Activated CD8-positive, alpha-beta memory T cell treated with anti-CD3 and anti-CD28 coated beads, Interleukin-2, amount 10 ng/mL, durations not matched to agents 7 days and 5 days (primary cell): Measurements from ENCODE around the gene ACTR6. TPM values are rescaled to one million over a fixed set of nuclear protein-coding genes. Genes with fewer than 3 reads are reported as not detected.
"Not testable (repeated sequence)": the region's sequence is repeated elsewhere in the genome, so short reads cannot be mapped to it uniquely, and the experiment has no call there.

Experiments
- ATAC-seq: fragments of 150-1000 bp; cut with Tn5 transposase; one replicate; pipeline ENCODE4 v1.10.0; 2021; ENCODE audit warnings: moderate library complexity
- CTCF ChIA-PET: fragments of 350-600 bp; sonication (Branson Sonifier 250); formaldehyde crosslinking; loops from one replicate; lab custom pipeline; 2021; ENCODE audit warnings: antibody characterized with exemption; lab: Charles Lee
- DNase-seq: peaks from one replicate; pipeline ENCODE4 v3.0.0-alpha.2; 2020
- H3K27ac Mint-ChIP-seq: one replicate; pipeline ENCODE4 v1.8.0; 2021; ENCODE audit warnings: mild to moderate bottlenecking, mixed read lengths
- H3K27me3 Mint-ChIP-seq: one replicate; pipeline ENCODE4 v1.8.0; 2021; ENCODE audit warnings: mixed read lengths
- H3K36me3 Mint-ChIP-seq: one replicate; pipeline ENCODE4 v1.8.0; 2021; ENCODE audit warnings: mild to moderate bottlenecking, mixed read lengths
- H3K4me1 Mint-ChIP-seq: one replicate; pipeline ENCODE4 v1.8.0; 2021; ENCODE audit warnings: mixed read lengths
- H3K4me3 Mint-ChIP-seq: one replicate; pipeline ENCODE4 v1.8.0; 2021; ENCODE audit warnings: mild to moderate bottlenecking, moderate library complexity, mixed read lengths
- H3K9me3 Mint-ChIP-seq: one replicate; pipeline ENCODE4 v1.8.0; 2022; ENCODE audit warnings: low read depth, mixed read lengths
- total RNA-seq, 2 experiments: library from RNA; stranded (reverse); gene quantifications; one replicate each; pipeline ENCODE4 v1.2.3, GENCODE V29; 2021

The ACTR6 gene
- total RNA-seq, 2 experiments from 2014 or later: 32.8 to 34.2 TPM

DNA sequence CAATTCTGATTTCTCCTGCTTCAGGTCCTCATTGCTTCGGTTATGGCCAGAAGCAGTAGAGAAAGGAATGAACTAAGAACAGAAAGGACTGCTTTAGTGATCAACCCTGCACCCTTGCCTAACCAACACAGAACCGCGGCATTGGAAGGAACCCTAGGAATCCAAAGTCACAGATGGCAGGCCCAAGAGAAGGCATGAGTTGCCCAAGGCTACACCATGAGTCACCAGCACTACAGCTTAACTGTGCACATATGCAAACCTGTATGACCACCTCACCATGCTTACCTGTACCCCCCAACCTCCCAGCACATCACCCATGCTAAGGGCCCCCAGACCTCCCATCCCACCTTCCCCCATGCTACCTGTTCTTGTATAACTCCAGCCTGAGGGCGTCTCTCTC, 32.1 kb upstream of the ACTR6 start:
- ATAC-seq (no peak), DNase-seq (no peak)
- Mint-ChIP-seq H3K27ac (no peak overlapping the region), H3K4me3 (no peak overlapping the region), H3K27me3 (no peaks in the 10 kb centered on the region), H3K9me3 (no peaks in the 10 kb centered on the region), H3K4me1 (peaks cover 8% of the 10 kb centered on the region), H3K36me3 (peaks cover 11% of the 10 kb centered on the region)
- CTCF ChIA-PET: no interaction called here

GRCh38 chr12:100169345-100169744, 31.3 kb upstream of the ACTR6 start:
- peaks cover 1% of the 10 kb centered on the region for H3K4me1 Mint-ChIP-seq
- no peak for ATAC-seq
- H3K27me3 Mint-ChIP-seq: no peaks in the 10 kb centered on the region
- H3K27ac Mint-ChIP-seq: no peak overlapping the region
- no peaks in the 10 kb centered on the region for H3K9me3 Mint-ChIP-seq
- no peak for DNase-seq
- CTCF ChIA-PET: no interaction called here
- H3K4me3 Mint-ChIP-seq: no peak overlapping the region
- peaks cover 12% of the 10 kb centered on the region for H3K36me3 Mint-ChIP-seq

GRCh38 chr12:100170313-100170858, 30.2 kb upstream of the ACTR6 start:
- no peak for DNase-seq
- no peak overlapping the region for H3K4me3 Mint-ChIP-seq
- H3K27me3 Mint-ChIP-seq: no peaks in the 10 kb centered on the region
- CTCF ChIA-PET: interaction anchor here (0.6 kb wide), 1 partner anchor 25 kb away, joined by 3 read pairs; no protein-coding TSS in a partner anchor
- no peak for ATAC-seq
- no peaks in the 10 kb centered on the region for H3K9me3 Mint-ChIP-seq
- H3K4me1 Mint-ChIP-seq: no peaks in the 10 kb centered on the region
- H3K36me3 Mint-ChIP-seq: peaks cover 13% of the 10 kb centered on the region
- no peak overlapping the region for H3K27ac Mint-ChIP-seq

DNA sequence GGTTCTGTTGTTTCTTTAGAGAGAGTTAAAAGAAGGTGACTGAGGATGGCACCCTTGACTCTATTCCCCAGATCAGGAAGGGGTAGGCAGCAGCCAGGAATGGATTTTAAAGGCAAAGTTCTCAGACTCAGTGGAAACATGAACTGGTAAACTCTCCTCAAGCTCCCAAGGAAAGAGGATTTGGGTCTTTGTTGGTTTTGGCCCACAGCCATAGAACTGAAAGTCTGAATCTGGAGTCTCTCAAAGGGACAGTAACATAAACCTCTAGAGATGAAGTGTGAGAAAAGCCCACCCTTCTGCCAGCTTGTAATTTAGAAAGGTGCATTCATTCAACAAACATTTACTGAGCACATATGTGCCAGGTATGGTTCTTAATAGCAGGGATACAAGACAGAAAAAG, 29.4 kb upstream of the ACTR6 start:
- Mint-ChIP-seq H3K27ac (no peak overlapping the region), H3K4me3 (no peak overlapping the region), H3K9me3 (no peaks in the 10 kb centered on the region), H3K36me3 (peaks cover 13% of the 10 kb centered on the region), H3K27me3 (no peaks in the 10 kb centered on the region), H3K4me1 (no peaks in the 10 kb centered on the region)
- CTCF ChIA-PET: no interaction called here
- DNase-seq (no peak), ATAC-seq (no peak)

- DNase-seq (no peak), ATAC-seq (no peak)
- CTCF ChIA-PET: interaction anchor here (1.6 kb wide), 1 partner anchor 20 kb away, joined by 5 read pairs; no protein-coding TSS in a partner anchor
- Mint-ChIP-seq H3K27ac (no peak overlapping the region), H3K4me1 (no peaks in the 10 kb centered on the region), H3K27me3 (no peaks in the 10 kb centered on the region), H3K36me3 (peaks cover 16% of the 10 kb centered on the region), H3K9me3 (no peaks in the 10 kb centered on the region), H3K4me3 (no peak overlapping the region)
These were observed 27.5 kb upstream of the ACTR6 start for GRCh38 chr12:100173111-100173510.

DNA sequence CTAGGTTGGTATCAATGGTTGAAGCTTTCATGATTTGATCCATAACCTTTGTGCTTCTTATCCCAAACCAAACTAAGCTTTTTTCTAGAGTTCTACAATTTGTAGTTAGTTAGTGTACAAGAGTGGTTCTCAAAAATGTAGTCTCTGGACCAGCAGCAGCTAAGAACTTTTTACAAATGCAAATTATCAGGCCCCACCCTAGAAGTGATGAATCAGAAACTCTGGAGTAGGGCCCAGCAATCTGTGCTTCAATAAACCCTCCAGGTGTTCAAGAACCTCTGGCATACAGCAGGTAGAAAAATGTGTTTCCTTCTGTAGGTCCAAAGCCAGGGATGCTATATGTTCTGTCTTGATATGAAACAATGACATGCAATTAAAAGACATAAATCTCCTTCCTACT, 26.1 kb upstream of the ACTR6 start:
- Mint-ChIP-seq H3K36me3 (peaks cover 18% of the 10 kb centered on the region), H3K4me3 (no peak overlapping the region), H3K27ac (no peak overlapping the region), H3K27me3 (no peaks in the 10 kb centered on the region), H3K4me1 (no peaks in the 10 kb centered on the region), H3K9me3 (no peaks in the 10 kb centered on the region)
- no peak for ATAC-seq
- CTCF ChIA-PET: interaction anchor here (1.6 kb wide), 1 partner anchor 19 kb away, joined by 5 read pairs; no protein-coding TSS in a partner anchor
- DNase-seq: no peak

DNA sequence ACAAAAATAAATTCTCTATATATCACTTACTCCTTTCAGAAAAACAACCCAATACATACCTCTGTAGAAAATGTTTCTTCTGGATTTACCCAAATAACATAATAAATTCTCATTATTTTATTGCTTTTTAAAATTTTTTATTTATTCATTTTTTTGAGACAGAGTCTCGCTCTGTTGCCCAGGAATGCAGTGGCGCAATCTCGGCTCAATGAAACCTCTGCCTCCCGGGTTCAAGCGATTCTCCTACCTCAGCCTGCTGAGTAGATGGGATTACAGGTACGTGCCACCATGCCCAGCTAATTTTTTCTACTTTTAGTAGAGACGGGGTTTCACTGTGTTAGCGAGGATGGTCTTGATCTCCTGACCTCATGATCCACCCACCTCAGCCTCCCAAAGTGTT, 24.1 kb upstream of the ACTR6 start:
- ATAC-seq, H3K4me3 Mint-ChIP-seq, H3K27me3 Mint-ChIP-seq, H3K4me1 Mint-ChIP-seq, H3K27ac Mint-ChIP-seq, CTCF ChIA-PET, DNase-seq, H3K9me3 Mint-ChIP-seq: not testable (repeated sequence)
- peaks cover 18% of the 10 kb centered on the region for H3K36me3 Mint-ChIP-seq

DNA sequence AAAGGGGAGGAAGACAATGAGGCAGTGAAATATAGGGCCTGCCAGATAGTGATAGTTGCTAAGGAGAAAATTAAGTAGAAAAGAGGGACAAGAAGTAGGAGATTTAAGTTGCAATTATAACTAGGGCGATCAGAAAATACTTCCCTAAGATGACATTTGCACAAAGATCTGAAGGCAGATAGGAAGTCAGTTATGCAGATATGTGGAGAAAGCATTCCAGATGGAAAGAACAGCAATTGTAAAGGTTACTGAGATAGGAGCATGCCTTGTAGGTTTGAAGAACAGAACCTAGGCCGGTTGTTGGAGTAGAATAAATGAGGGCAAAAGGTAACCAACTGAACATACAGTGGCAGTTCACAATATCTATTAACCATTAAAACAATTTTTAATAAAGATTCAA, 21.4 kb upstream of the ACTR6 start:
- Mint-ChIP-seq H3K9me3 (no peaks in the 10 kb centered on the region), H3K36me3 (peaks cover 20% of the 10 kb centered on the region), H3K4me3 (no peak overlapping the region), H3K27me3 (no peaks in the 10 kb centered on the region), H3K27ac (no peak overlapping the region), H3K4me1 (peaks cover 18% of the 10 kb centered on the region)
- ATAC-seq: no peak
- CTCF ChIA-PET: no interaction called here
- DNase-seq: no peak

DNA sequence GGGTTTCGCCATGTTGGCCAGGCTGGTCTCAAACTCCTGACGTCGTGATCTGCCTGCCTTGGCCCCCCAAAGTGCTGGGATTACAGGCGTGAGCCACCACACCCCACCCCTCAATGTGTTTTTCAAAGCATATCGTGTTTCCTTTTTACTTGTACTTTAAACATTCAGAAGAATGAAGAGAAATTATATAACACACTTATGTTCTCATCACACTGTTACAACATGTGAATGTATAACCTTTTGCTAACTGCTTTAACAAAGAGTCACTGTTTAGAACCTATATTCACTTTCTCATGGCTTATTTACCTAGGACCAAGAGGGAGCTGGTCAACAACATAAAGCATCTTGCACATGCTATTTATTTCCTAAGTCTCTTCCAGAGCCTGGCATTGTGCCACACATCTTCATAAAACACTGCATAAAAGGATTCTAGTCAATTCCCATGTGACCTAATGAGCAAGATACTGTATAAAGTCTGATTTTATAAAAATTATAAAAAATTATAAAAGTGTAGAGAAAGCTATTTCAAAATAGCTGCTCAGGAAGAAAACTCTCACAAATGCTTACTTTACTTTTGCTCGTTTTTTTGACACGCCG, 16.0 kb upstream of the ACTR6 start:
- ATAC-seq: no peak
- CTCF ChIA-PET: interaction anchor here (1.0 to 1.4 kb wide), 3 partner anchors 12 to 47 kb away, joined by 3 to 4 read pairs (median 4); partner anchors contain the start of gene ACTR6

DNA sequence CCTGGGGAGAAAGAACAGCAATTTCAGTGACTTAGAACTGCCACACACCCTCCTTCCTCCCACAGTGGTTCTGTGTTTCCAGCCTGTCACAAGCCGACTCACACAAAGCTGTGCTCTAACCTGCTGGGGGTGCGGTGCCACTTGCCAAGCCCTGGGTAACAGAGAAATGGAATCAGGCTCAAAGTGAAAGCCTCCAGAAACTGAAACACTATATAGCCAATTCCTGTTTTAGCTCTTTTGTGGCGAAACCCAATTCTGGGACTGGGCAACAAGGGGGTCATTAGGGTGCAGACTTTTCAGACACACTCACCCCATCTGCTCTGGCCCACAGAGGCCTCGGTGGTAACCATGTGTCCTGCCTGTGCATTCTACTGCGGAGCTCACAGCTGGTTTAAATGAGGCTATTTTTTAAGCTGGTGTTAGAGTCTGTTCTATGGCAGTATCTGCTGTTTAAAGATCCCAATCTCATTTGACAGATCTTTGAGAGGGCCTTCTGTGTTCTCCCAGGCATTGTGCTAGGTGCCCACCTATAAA, 15.2 kb upstream of the ACTR6 start:
- Mint-ChIP-seq H3K36me3 (peaks cover 25% of the 10 kb centered on the region), H3K4me1 (peaks cover 34% of the 10 kb centered on the region), H3K4me3 (no peak overlapping the region), H3K27ac (peak overlapping the region; percentile 47), H3K27me3 (no peaks in the 10 kb centered on the region), H3K9me3 (no peaks in the 10 kb centered on the region)
- CTCF ChIA-PET: interaction anchor here (1.0 to 1.4 kb wide), 3 partner anchors 11 to 48 kb away, joined by 3 to 4 read pairs (median 4); partner anchors contain the start of gene ACTR6
- ATAC-seq (peak; percentile 46), DNase-seq (no peak)

More for the DNA sequence above, 16.0 kb upstream of the ACTR6 start:
- no peak overlapping the region for H3K4me3 Mint-ChIP-seq
- H3K27me3 Mint-ChIP-seq: no peaks in the 10 kb centered on the region
- peaks cover 18% of the 10 kb centered on the region for H3K36me3 Mint-ChIP-seq
- no peak overlapping the region for H3K27ac Mint-ChIP-seq
- DNase-seq: no peak
- H3K4me1 Mint-ChIP-seq: peaks cover 36% of the 10 kb centered on the region
- no peaks in the 10 kb centered on the region for H3K9me3 Mint-ChIP-seq

DNA sequence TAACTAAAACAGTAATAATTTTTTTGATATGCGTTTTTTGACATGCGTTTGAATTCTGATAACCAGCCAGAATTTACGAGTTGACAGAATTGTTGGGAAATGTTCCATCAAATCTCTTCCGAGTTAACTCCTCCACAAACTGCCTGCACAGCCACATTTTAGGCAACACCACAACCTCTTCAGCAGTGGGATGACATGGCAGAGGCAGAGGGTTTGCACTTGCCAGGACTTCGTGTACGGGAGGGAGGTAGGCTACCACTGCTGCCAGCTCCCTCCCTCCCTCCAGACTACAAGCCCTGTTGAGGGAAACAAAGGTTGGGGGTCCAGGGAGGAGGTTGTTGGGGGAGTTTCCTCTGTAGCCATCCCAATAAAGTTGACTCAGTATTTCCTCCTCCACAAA, 14.5 kb upstream of the ACTR6 start:
- DNase-seq (no peak), ATAC-seq (no peak)
- no peaks in the 10 kb centered on the region for H3K27me3 Mint-ChIP-seq
- H3K4me1 Mint-ChIP-seq: peaks cover 28% of the 10 kb centered on the region
- CTCF ChIA-PET: interaction anchor here (1.4 kb wide), 1 partner anchor 14 kb away, joined by 4 read pairs; the partner anchor contains the start of gene ACTR6
- H3K9me3 Mint-ChIP-seq: no peaks in the 10 kb centered on the region
- H3K27ac Mint-ChIP-seq: no peak overlapping the region
- no peak overlapping the region for H3K4me3 Mint-ChIP-seq
- H3K36me3 Mint-ChIP-seq: peaks cover 26% of the 10 kb centered on the region

DNA sequence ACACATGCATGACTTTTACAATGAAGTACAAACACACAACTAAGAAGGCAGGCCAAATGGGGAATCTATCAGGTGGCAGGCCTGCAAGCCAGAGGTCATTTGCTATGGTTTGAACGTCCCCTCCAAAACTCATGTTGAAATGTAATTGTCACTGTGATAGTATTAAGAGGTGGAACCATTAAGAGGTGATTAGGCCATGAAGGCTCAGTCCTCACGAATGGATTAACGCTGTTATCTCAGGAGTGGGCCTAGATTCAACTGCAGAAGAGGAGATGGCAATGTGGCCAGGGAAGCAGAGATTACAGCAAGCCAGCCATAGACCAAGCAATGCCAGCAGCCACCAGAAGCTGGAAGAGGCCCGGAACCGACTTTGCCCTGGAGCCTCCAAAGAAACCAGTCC, 13.5 kb upstream of the ACTR6 start:
- H3K27ac Mint-ChIP-seq: no peak overlapping the region
- no peak for ATAC-seq
- CTCF ChIA-PET: interaction anchor here (0.8 kb wide), 1 partner anchor 14 kb away, joined by 3 read pairs; the partner anchor contains the start of gene ACTR6
- peaks cover 36% of the 10 kb centered on the region for H3K4me1 Mint-ChIP-seq
- no peaks in the 10 kb centered on the region for H3K27me3 Mint-ChIP-seq
- no peaks in the 10 kb centered on the region for H3K9me3 Mint-ChIP-seq
- no peak for DNase-seq
- H3K4me3 Mint-ChIP-seq: no peak overlapping the region
- peaks cover 27% of the 10 kb centered on the region for H3K36me3 Mint-ChIP-seq

DNA sequence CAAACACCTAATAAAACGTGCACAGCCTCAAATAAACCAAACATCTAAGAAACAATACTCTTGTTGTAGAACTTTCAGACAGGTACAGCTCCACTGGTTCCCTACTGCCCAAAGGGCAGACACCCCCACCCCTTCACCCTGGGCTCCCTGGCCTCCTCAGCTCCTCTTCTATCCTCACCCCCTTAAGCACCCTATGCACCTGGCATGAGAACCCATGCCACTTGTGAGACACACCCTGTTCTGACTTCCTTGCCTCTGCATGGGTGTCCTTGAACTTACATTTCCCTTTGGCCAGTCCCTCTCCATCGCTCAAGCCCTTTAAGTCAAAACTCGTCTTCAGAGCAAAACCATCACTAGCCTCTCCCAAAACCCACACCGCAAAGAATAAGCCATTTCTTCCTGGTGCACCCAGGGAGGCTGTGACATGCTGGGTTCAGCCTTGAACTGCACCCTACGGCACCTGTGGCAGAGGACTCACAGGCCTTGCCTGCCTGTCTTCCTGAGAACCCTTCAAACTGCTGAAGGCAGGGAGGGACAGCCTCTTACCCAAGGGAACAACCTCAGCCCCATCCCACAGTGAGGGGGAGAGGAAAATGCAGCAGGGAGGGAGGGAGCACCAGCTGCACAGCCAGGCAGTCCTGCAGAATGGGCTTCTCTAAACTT, 12.6 kb upstream of the ACTR6 start:
- ATAC-seq (no peak), DNase-seq (no peak)
- Mint-ChIP-seq H3K4me3 (no peak overlapping the region), H3K4me1 (peaks cover 35% of the 10 kb centered on the region), H3K27ac (no peak overlapping the region), H3K27me3 (no peaks in the 10 kb centered on the region), H3K36me3 (peaks cover 30% of the 10 kb centered on the region), H3K9me3 (no peaks in the 10 kb centered on the region)
- CTCF ChIA-PET: interaction anchor here (0.5 to 1.3 kb wide), 4 partner anchors 10 to 34 kb away, joined by 3 read pairs; partner anchors contain the start of gene ACTR6
